GM18505 (cell line): ENCODE measurements around the gene ATP9B.

Experiments used
- ATAC-seq: cut with Tn5 transposase; IDR thresholded peaks from one replicate; pipeline ENCODE4 v1.9.1; 2021; ENCODE audit not compliant: unreplicated experiment
- POLR2A ChIP-seq: IDR thresholded peaks from 4 replicates; pipeline ENCODE4 v1.6.1; 2011; ENCODE audit warnings: borderline replicate concordance; ENCODE audit not compliant: insufficient read depth, insufficient read length; ENCODE audit errors: extremely low read depth

ATP9B gene

DNA sequence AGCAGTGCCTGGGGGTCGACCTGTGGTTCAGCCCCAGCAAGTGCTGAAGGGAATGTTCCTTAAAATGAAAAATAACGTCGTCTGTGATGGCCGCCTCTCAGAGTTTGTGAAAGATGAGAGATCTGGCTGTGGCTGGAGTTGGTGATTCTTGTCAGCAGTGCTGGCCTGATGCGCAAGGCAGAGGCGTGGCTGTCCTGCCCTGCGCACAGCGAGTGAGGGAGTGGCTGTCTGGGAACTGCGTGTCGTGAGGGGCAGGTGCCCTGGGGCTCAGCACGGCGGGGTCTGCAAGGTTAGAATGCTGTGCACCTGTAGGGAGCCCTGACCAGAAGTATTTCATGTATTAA lies 335.3 kb downstream of the ATP9B start:
- TF ChIP-seq POLR2A = no peak
- no peak for ATAC-seq

- peak; percentile 29 for TF ChIP-seq POLR2A
- no peak for ATAC-seq
Observed at GRCh38 chr18:79405019-79405780, 336.0 kb downstream of the ATP9B start.

DNA sequence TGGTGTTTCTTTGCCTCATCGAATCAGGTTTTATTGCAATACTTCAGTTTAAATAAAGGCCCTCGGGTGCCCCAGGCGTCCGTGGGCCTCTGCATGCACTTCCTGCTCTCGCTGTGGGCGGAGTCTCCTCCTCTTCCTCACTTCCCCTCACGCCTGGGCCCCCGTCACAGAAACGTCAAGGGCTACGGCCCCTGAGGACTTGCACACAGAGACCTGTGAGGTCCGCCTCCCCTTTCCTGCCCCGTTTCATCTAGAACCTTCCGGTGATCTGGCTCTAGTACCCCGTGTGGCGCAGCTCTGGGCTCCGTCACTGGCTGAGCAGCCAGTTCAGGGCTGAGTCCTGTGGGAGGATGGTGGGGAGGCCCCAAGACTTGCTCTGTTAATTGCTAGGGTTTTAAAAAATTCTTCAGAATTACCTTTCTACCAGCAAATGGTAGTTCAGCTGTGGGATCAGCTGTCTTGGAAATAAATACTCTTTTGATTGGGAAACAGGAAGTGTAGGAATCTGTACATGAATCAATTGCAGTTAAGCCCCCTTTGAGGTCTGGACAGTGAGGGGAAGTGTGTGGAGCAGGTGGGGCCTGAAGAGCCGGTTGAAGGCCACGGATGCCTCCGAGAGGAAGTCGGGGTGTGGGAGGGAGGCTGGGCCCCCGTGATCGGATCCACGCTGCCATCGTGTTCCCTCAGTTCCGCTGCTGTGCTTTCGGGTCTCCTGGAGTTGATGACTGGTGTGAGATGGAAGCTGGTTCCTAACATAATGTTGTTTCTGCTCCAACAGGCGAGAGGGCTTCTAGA lies 336.8 kb downstream of the ATP9B start:
- peak; percentile 44 for TF ChIP-seq POLR2A
- peak; percentile 71 for ATAC-seq

DNA sequence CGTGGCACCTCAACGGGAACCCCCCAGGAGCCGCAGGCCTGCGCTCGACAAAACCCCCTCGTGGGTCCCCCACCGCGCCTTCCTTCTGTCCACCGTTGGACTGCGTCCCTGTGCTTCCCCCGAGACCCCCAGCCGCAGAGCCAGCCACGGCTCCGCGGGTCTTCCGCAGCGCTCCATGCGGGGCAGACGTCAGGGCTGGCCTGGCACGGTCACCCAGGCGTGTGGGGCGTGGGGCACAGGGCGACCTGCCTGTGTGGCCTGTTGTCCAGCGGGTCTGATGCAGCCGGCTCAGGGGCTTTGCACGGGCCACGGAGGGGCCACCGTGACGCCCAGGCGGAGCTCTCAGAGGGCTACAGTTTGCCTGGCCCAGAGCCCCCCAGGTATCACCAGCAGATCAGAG lies 337.5 kb downstream of the ATP9B start:
- ATAC-seq = no peak
- TF ChIP-seq POLR2A = no peak

DNA sequence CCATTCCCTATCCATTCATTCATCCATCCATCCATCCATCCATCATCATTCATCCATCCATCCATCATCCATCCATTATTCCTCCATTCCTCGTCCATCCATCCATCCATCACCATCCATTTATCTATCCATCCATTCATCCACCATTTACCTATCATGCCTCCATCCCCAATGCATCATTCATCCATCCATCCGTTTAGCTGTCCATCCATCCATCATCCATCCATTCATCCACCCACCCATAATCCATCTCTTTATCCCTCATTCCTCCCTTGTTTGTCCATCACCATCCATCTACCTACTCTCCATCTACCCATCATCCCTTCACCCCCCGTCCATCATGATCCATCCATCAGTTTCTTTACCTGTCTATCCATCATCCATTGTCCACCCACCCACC lies 340.1 kb downstream of the ATP9B start:
- no peak for ATAC-seq
- TF ChIP-seq POLR2A = no peak

DNA sequence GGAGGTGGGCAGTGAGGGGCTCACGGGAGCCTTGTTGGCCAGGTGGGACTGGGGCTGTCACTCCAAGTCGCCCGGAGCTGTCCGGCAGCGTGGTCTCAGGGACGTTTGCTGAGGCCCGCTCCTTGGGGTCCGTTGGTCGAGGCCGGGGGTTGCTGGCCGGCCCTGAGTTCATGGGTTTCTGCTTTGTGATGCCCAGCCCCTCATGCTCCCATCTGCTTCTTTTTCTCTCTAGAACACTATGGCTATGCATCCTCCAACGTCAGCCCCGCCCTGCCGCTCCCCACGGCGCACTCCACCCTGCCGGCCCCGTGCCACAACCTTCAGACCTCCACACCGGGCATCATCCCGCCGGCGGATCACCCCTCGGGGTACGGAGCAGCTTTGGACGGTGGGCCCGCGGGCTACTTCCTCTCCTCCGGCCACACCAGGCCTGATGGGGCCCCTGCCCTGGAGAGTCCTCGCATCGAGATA lies 341.0 kb downstream of the ATP9B start:
- ATAC-seq = no peak
- no peak for TF ChIP-seq POLR2A

DNA sequence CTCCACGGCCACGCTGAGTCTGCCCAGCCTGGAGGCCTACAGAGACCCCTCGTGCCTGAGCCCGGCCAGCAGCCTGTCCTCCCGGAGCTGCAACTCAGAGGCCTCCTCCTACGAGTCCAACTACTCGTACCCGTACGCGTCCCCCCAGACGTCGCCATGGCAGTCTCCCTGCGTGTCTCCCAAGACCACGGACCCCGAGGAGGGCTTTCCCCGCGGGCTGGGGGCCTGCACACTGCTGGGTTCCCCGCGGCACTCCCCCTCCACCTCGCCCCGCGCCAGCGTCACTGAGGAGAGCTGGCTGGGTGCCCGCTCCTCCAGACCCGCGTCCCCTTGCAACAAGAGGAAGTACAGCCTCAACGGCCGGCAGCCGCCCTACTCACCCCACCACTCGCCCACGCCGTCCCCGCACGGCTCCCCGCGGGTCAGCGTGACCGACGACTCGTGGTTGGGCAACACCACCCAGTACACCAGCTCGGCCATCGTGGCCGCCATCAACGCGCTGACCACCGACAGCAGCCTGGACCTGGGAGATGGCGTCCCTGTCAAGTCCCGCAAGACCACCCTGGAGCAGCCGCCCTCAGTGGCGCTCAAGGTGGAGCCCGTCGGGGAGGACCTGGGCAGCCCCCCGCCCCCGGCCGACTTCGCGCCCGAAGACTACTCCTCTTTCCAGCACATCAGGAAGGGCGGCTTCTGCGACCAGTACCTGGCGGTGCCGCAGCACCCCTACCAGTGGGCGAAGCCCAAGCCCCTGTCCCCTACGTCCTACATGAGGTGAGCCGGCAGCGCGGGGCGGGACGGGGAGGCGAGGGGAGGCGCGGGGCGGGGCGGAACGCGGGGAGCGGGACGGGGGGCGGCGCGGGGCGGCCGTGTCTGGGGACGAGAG lies 341.8 kb downstream of the ATP9B start:
- no peak for TF ChIP-seq POLR2A
- ATAC-seq = no peak

DNA sequence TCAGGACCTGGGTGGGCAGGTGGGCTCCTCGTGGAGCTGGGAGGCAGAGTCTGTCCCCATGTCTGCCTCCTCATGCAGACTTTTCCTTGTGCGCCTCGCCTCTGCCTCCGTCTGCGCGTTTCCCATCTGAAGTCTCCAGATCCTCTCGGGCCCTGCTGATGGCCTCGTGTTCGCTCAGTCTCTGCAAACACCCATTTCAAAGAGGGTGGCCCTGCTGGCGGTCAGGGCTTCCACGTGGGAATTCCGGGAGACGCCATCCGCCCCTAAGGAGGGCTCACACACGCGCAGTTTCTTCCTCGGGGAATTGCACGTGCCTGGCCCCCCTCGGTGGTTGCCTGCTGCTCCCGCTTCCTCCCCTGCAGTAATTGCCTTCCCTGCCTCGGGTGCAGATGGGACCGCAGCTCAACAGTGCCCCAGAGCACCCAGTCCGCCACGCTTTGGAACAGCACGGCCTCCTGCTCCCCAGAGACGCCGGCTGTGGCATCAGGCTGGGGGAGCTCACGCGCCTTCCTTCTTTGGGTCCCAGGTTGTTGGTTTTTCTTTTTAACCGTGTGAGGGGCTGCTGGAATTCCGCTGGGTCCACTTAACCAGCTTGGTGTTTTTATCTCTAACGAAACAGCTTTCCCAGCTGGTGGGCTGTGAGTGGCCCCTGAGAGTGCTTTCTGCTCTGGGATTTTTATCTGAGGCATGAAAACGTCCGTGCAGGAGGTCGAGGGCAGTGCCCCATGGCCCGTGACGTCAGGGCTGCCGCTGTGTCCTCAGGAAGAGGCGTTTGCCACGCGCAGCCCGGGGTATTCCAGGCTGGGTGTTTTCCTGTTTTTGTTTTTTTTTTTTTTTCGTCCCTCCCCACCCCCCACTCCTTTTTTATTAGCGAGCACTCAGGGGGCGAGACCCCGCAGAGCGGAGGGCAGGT lies 342.7 kb downstream of the ATP9B start:
- TF ChIP-seq POLR2A = no peak
- ATAC-seq = no peak

GRCh38 chr18:79413025-79413424 lies 343.8 kb downstream of the ATP9B start:
- ATAC-seq = no peak
- no peak for TF ChIP-seq POLR2A

DNA sequence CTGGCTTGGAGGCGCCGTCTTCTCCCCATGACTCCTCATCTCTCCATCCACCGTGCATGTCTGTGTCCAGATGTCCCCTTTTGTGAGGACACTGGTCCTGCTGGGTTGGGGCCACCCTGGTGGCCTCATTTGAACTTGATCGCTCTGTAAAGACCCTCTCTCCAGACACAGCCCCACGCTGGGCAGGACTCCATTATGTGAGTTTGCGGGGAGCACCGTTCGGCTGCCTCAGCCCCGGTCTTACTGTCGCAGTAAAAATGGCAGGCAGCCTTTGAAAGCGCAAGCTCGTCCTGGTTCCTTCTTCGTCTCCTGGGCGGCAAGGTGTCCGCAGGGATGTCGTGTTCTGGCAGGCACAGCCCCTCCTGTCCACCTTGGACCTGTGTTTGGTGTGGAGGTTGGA lies 344.2 kb downstream of the ATP9B start:
- no peak for ATAC-seq
- TF ChIP-seq POLR2A = no peak

DNA sequence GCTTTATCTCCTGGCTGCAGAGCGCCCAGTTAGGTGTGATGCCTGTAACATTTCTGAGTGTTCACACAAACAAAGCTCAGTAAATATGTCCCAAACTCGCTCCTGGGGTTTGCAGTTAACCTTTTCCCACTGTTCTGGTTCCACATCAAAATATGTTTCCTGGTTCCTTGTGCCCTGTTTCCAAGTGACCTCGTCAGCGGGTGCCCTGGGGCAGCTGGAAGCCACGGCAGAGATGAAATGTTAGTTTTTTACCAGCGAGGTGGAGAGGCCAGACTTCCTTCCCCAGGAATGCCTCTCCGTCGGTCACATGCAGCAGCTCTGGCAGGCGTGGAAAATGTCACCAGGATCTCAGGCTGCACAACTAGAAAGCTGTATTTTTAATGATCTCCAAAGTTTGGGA lies 344.7 kb downstream of the ATP9B start:
- no peak for TF ChIP-seq POLR2A

GRCh38 chr18:79416022-79416676 lies 347.0 kb downstream of the ATP9B start:
- no peak for ATAC-seq
- no peak for TF ChIP-seq POLR2A

More for the DNA sequence above, 344.7 kb downstream of the ATP9B start:
- no peak for ATAC-seq

- no peak for ATAC-seq
- TF ChIP-seq POLR2A = no peak
Observed at GRCh38 chr18:79416677-79417052, 347.5 kb downstream of the ATP9B start.

- no peak for TF ChIP-seq POLR2A
- no peak for ATAC-seq
Observed at GRCh38 chr18:79418236-79418635, 349.0 kb downstream of the ATP9B start.
